Measurements from ENCODE around the gene SH2D6. TPM values are rescaled to one million over a fixed set of nuclear protein-coding genes. Genes with fewer than 3 reads are reported as not detected.
A peak's percentile ranks its signal among the peaks of the same experiment; 100 is the strongest.

SH2D6 gene
- total and polyA plus RNA-seq, 7 donors = 0.25 to 1.4 (median 0.70) TPM; not detected in 1

- peak overlapping the region; percentile 93 for H3K27ac ChIP-seq
- no peaks in the 10 kb centered on the region for H3K9me3 ChIP-seq
- DNase-seq (no peak), ATAC-seq (peak in 3 of 4 donors; percentile 19 to 31 (median 19))
- peaks cover 14% of the 10 kb centered on the region for H3K4me1 ChIP-seq
- peak overlapping the region; percentile 88 for H3K4me3 ChIP-seq
- TF ChIP-seq, protein P1, sequence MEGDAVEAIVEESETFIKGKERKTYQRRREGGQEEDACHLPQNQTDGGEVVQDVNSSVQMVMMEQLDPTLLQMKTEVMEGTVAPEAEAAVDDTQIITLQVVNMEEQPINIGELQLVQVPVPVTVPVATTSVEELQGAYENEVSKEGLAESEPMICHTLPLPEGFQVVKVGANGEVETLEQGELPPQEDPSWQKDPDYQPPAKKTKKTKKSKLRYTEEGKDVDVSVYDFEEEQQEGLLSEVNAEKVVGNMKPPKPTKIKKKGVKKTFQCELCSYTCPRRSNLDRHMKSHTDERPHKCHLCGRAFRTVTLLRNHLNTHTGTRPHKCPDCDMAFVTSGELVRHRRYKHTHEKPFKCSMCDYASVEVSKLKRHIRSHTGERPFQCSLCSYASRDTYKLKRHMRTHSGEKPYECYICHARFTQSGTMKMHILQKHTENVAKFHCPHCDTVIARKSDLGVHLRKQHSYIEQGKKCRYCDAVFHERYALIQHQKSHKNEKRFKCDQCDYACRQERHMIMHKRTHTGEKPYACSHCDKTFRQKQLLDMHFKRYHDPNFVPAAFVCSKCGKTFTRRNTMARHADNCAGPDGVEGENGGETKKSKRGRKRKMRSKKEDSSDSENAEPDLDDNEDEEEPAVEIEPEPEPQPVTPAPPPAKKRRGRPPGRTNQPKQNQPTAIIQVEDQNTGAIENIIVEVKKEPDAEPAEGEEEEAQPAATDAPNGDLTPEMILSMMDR (IDR thresholded peaks at IDR 0.05) = no peak
- H3K27me3 ChIP-seq (ENCODE audit: insufficient read depth in 3 of 3, low read length in 2 of 3) = peaks cover 0 to under 1% (median 0%) of the 10 kb centered on the region in 3 donors
- no peaks in the 10 kb centered on the region for H3K36me3 ChIP-seq (ENCODE audit: insufficient read depth in 1 of 2, low read depth in 1 of 2)
- WGBS, 3 donors = 46 to 59% (median 58%) methylated on average over 17 of the region's 17 CpGs
- intact Hi-C loops (cut with DNase I) = no loop called here
Measured at GRCh38 chr2:85419009-85419675, 628 bp downstream of the SH2D6 start.

DNA sequence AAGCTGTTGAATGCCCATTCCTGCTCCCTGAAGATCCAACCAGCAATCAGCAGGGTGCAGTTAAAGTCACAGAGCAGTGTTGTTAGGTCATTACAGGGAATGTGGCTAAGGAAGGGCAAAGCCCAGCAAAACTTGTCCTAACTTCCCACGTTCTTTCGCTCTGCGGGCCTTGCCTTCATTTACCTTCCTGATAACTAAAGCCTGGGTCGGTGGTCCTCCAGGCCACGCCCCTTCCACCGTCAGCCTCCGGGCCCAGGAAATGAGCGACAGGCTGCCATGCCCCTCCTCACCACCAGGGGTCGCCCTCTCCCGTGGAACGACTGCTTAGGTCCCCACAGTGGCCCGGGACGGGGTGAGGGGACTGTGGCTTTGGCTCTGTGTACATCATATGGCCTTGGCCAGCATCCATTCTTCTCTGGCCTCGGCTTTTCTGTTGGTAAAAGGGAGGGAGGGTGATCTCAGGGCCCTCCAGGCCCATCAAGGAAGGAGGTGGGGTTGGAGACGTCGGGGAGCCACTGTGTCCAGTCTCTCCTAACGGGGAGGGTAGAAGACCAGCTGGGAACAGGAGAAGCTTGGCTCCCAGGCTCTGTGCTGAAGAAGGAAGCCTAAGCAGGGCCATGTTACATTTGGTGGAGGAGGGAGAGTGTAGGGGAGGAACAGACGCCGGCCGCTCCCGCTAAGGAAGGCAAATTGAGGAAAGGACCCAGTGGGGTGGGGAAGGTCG is 2.2 kb downstream of the SH2D6 start:
- Histone ChIP-seq H3K27me3 (ENCODE audit: insufficient read depth in 3 of 3, low read length in 2 of 3) (no peaks in the 10 kb centered on the region), H3K9me3 (no peaks in the 10 kb centered on the region), H3K36me3 (ENCODE audit: insufficient read depth in 1 of 2, low read depth in 1 of 2) (no peaks in the 10 kb centered on the region), H3K4me3 (peak overlapping the region; percentile 29), H3K4me1 (peaks cover 14% of the 10 kb centered on the region), H3K27ac (peak overlapping the region; percentile 93)
- intact Hi-C loops (cut with DNase I) = loop anchor here (1.0 to 2.0 kb wide), 2 partner anchors 130 to 132 kb away; no protein-coding TSS in a partner anchor
- 20 to 24% (median 23%) methylated on average over 22 of the region's 22 CpGs for WGBS, 3 donors
- peak; percentile 90 to 94 for DNase-seq
- TF ChIP-seq, protein P1 (IDR thresholded peaks at IDR 0.05) = peak; percentile 100
- peak; percentile 77 to 82 (median 81) for ATAC-seq

- no peaks in the 10 kb centered on the region for H3K9me3 ChIP-seq
- no peaks in the 10 kb centered on the region for H3K36me3 ChIP-seq (ENCODE audit: insufficient read depth in 1 of 2, low read depth in 1 of 2)
- DNase-seq (no peak), ATAC-seq (no peak)
- 72 to 83% (median 77%) methylated on average over 13 of the region's 13 CpGs for WGBS, 3 donors
- H3K27me3 ChIP-seq (ENCODE audit: insufficient read depth in 3 of 3, low read length in 2 of 3) = no peaks in the 10 kb centered on the region
- no peak overlapping the region for H3K4me3 ChIP-seq
- intact Hi-C loops (cut with DNase I) = loop anchor here in 1 of 2 donors (2.0 kb wide), 1 partner anchor 129 kb away; no protein-coding TSS in a partner anchor
- H3K4me1 ChIP-seq = peaks cover 14% of the 10 kb centered on the region
- TF ChIP-seq, protein P1 (IDR thresholded peaks at IDR 0.05) = no peak
- H3K27ac ChIP-seq = peak overlapping the region; percentile 93
Measured at GRCh38 chr2:85421260-85422071, 3.0 kb downstream of the SH2D6 start.

DNA sequence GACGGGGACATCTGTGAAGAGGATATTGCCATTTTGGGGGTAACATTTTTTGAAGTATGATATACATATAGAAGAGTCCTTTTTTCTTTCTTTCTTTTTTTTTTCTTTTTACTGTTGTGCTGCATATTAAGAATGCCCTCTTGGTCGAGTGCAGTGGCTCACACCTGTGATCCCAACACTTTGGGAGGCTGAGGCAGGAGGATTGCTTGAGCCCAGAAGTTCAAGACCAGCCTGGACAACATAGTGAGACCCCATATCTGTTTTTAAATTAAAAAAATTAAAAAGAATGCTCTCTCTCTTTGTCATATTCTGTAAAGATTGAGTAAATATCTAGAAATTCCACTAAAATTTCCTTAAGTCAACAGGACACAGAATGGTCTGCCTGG is 3.6 kb downstream of the SH2D6 start:
- intact Hi-C loops (cut with DNase I) = no loop called here
- 89 to 100% (median 93%) methylated on average over 2 of the region's 2 CpGs for WGBS, 3 donors
- H3K36me3 ChIP-seq (ENCODE audit: insufficient read depth in 1 of 2, low read depth in 1 of 2) = no peaks in the 10 kb centered on the region
- H3K27ac ChIP-seq = no peak overlapping the region
- DNase-seq (no peak), ATAC-seq (no peak)
- no peaks in the 10 kb centered on the region for H3K9me3 ChIP-seq
- H3K4me3 ChIP-seq = no peak overlapping the region
- H3K27me3 ChIP-seq (ENCODE audit: insufficient read depth in 3 of 3, low read length in 2 of 3) = no peaks in the 10 kb centered on the region
- TF ChIP-seq, protein P1 (IDR thresholded peaks at IDR 0.05) = no peak
- H3K4me1 ChIP-seq = peaks cover 14% of the 10 kb centered on the region
